HG03159 (cell line): Measurements from ENCODE around the gene SUPT20H.
"Not testable (repeated sequence)": the region's sequence is repeated elsewhere in the genome, so short reads cannot be mapped to it uniquely, and the experiment has no call there.

Source experiments
- ATAC-seq: cut with Tn5 transposase; IDR thresholded peaks from one replicate; pipeline ENCODE4 v1.9.1; 2021; ENCODE audit warnings: mild to moderate bottlenecking, moderate library complexity; ENCODE audit not compliant: unreplicated experiment

SUPT20H gene

GRCh38 chr13:37070145-37070695, 10.7 kb upstream of the SUPT20H start:
- ATAC-seq, result no peak

- ATAC-seq, result no peak
Measured at GRCh38 chr13:37069597-37070103, 10.2 kb upstream of the SUPT20H start.

GRCh38 chr13:37068962-37069361, 9.5 kb upstream of the SUPT20H start:
- no peak for ATAC-seq

GRCh38 chr13:37067874-37068273, 8.4 kb upstream of the SUPT20H start:
- ATAC-seq, result peak; percentile 65

- ATAC-seq, result no peak
Measured at GRCh38 chr13:37065890-37066526, 6.5 kb upstream of the SUPT20H start.

- peak; percentile 31 for ATAC-seq
Measured at GRCh38 chr13:37059848-37060192, 332 bp upstream of the SUPT20H start.

GRCh38 chr13:37056228-37056627, 3.3 kb downstream of the SUPT20H start:
- not testable (repeated sequence) for ATAC-seq

- not testable (repeated sequence) for ATAC-seq
Measured at GRCh38 chr13:37053111-37053510, 6.4 kb downstream of the SUPT20H start.

GRCh38 chr13:37049810-37050209, 9.7 kb downstream of the SUPT20H start:
- no peak for ATAC-seq

GRCh38 chr13:37047846-37048245, 11.6 kb downstream of the SUPT20H start:
- no peak for ATAC-seq

- no peak for ATAC-seq
Measured at GRCh38 chr13:37047032-37047431, 12.5 kb downstream of the SUPT20H start.

- ATAC-seq, result no peak
Measured at GRCh38 chr13:37046062-37046461, 13.4 kb downstream of the SUPT20H start.

GRCh38 chr13:37040789-37041188, 18.7 kb downstream of the SUPT20H start:
- ATAC-seq, result no peak

- no peak for ATAC-seq
Measured at GRCh38 chr13:37039896-37040295, 19.6 kb downstream of the SUPT20H start.

GRCh38 chr13:37037241-37037640, 22.2 kb downstream of the SUPT20H start:
- no peak for ATAC-seq

- ATAC-seq, result no peak
Measured at GRCh38 chr13:37029617-37030016, 29.9 kb downstream of the SUPT20H start.

GRCh38 chr13:37027639-37028038, 31.8 kb downstream of the SUPT20H start:
- ATAC-seq, result no peak

GRCh38 chr13:37026771-37027170, 32.7 kb downstream of the SUPT20H start:
- no peak for ATAC-seq

- no peak for ATAC-seq
Measured at GRCh38 chr13:37023871-37024270, 35.6 kb downstream of the SUPT20H start.

- no peak for ATAC-seq
Measured at GRCh38 chr13:37014609-37015008, 44.9 kb downstream of the SUPT20H start.

- no peak for ATAC-seq
Measured at GRCh38 chr13:37011788-37012187, 47.7 kb downstream of the SUPT20H start.

GRCh38 chr13:37011002-37011401, 48.5 kb downstream of the SUPT20H start:
- ATAC-seq, result no peak

GRCh38 chr13:37010424-37010823, 49.1 kb downstream of the SUPT20H start:
- no peak for ATAC-seq
